ENCODE measurements around the gene CACNA1S. TPM values are rescaled to one million over a fixed set of nuclear protein-coding genes. Genes with fewer than 3 reads are reported as not detected.
A peak's percentile ranks its signal among the peaks of the same experiment; 100 is the strongest.

The CACNA1S gene
- total RNA-seq, 2 experiments from 2014 or later = not detected

- H3K27me3 ChIP-seq (ENCODE audit: control insufficient read depth in 1 of 2, insufficient read depth in 2 of 2, low read length in 2 of 2) = no peaks in the 10 kb centered on the region
- no peaks in the 10 kb centered on the region for H3K4me1 Mint-ChIP-seq (ENCODE audit: low read depth)
- POLR2A ChIA-PET = no interaction called here
- peaks cover 28% of the 10 kb centered on the region for H3K27me3 Mint-ChIP-seq
- intact Hi-C loops (cut with DNase I, micrococcal nuclease) = loop anchor here (5.0 to 10.0 kb wide), 2 partner anchors 133 to 136 kb away; no protein-coding TSS in a partner anchor
- ATAC-seq (ENCODE audit: poor library complexity) (no peak), DNase-seq (no peak)
- H3K36me3 ChIP-seq (ENCODE audit: insufficient read depth, low read length) = no peaks in the 10 kb centered on the region
- H3K9me3 ChIP-seq (ENCODE audit: control insufficient read depth in 1 of 2, insufficient read depth in 1 of 2, low read length in 2 of 2) = no peaks in the 10 kb centered on the region
- CTCF ChIA-PET = no interaction called here
- TF ChIP-seq CTCF (IDR thresholded peaks at IDR 0.05) = no peak
- H3K27ac Mint-ChIP-seq = no peak overlapping the region
- H3K9me3 Mint-ChIP-seq = no peaks in the 10 kb centered on the region
- H3K27ac ChIP-seq (ENCODE audit: low read depth in 1 of 2, low read length in 2 of 2) = no peak overlapping the region
- no peak overlapping the region for H3K4me3 Mint-ChIP-seq
- H3K4me3 ChIP-seq (ENCODE audit: low read length) = no peak overlapping the region
- H3K4me1 ChIP-seq (ENCODE audit: insufficient read depth, low read length) = peaks cover 4% of the 10 kb centered on the region
- no peaks in the 10 kb centered on the region for H3K36me3 Mint-ChIP-seq (ENCODE audit: low read depth)
Measured at GRCh38 chr1:201088901-201089525, 23.2 kb downstream of the CACNA1S start.

- ChIA-PET CTCF (no interaction called here), POLR2A (no interaction called here)
- Histone ChIP-seq H3K27ac (ENCODE audit: low read depth in 1 of 2, low read length in 2 of 2) (no peak overlapping the region), H3K36me3 (ENCODE audit: insufficient read depth, low read length) (no peaks in the 10 kb centered on the region), H3K4me3 (ENCODE audit: low read length) (no peak overlapping the region), H3K27me3 (ENCODE audit: control insufficient read depth in 1 of 2, insufficient read depth in 2 of 2, low read length in 2 of 2) (no peaks in the 10 kb centered on the region), H3K4me1 (ENCODE audit: insufficient read depth, low read length) (peaks cover 4% of the 10 kb centered on the region), H3K9me3 (ENCODE audit: control insufficient read depth in 1 of 2, insufficient read depth in 1 of 2, low read length in 2 of 2) (no peaks in the 10 kb centered on the region)
- Mint-ChIP-seq H3K9me3 (no peaks in the 10 kb centered on the region), H3K4me3 (no peak overlapping the region), H3K36me3 (ENCODE audit: low read depth) (no peaks in the 10 kb centered on the region), H3K27ac (no peak overlapping the region), H3K27me3 (peaks cover 28% of the 10 kb centered on the region), H3K4me1 (ENCODE audit: low read depth) (no peaks in the 10 kb centered on the region)
- no peak for ATAC-seq (ENCODE audit: poor library complexity)
- intact Hi-C loops (cut with DNase I, micrococcal nuclease) = loop anchor here (5.0 to 10.0 kb wide), 2 partner anchors 134 to 136 kb away; no protein-coding TSS in a partner anchor
- no peak for TF ChIP-seq CTCF (IDR thresholded peaks at IDR 0.05)
- DNase-seq = no peak
Measured at GRCh38 chr1:201088395-201088794, 23.8 kb downstream of the CACNA1S start.

GRCh38 chr1:201085902-201086735 lies 26.1 kb downstream of the CACNA1S start:
- H3K4me1 Mint-ChIP-seq (ENCODE audit: low read depth) = no peaks in the 10 kb centered on the region
- CTCF ChIA-PET = interaction anchor here (1.2 to 1.6 kb wide), 2 partner anchors 28 to 34 kb away, joined by 5 to 7 read pairs; no protein-coding TSS in a partner anchor
- peaks cover 4% of the 10 kb centered on the region for H3K4me1 ChIP-seq (ENCODE audit: insufficient read depth, low read length)
- intact Hi-C loops (cut with DNase I, micrococcal nuclease) = loop anchor here (1.0 to 10.0 kb wide), 3 partner anchors 28 to 139 kb away; no protein-coding TSS in a partner anchor
- H3K27ac ChIP-seq (ENCODE audit: low read depth in 1 of 2, low read length in 2 of 2) = no peak overlapping the region
- peak; percentile 52 for TF ChIP-seq CTCF (IDR thresholded peaks at IDR 0.05)
- POLR2A ChIA-PET = no interaction called here
- ATAC-seq (ENCODE audit: poor library complexity) (no peak), DNase-seq (peak in 13 of 14 experiments; percentile 2 to 56 (median 31))
- H3K27me3 ChIP-seq (ENCODE audit: control insufficient read depth in 1 of 2, insufficient read depth in 2 of 2, low read length in 2 of 2) = no peaks in the 10 kb centered on the region
- H3K4me3 Mint-ChIP-seq = no peak overlapping the region
- no peaks in the 10 kb centered on the region for H3K36me3 Mint-ChIP-seq (ENCODE audit: low read depth)
- peaks cover 28% of the 10 kb centered on the region for H3K27me3 Mint-ChIP-seq
- no peak overlapping the region for H3K4me3 ChIP-seq (ENCODE audit: low read length)
- H3K9me3 Mint-ChIP-seq = no peaks in the 10 kb centered on the region
- H3K27ac Mint-ChIP-seq = no peak overlapping the region
- no peaks in the 10 kb centered on the region for H3K9me3 ChIP-seq (ENCODE audit: control insufficient read depth in 1 of 2, insufficient read depth in 1 of 2, low read length in 2 of 2)
- H3K36me3 ChIP-seq (ENCODE audit: insufficient read depth, low read length) = no peaks in the 10 kb centered on the region
